ENCODE data around the gene ADCYAP1.
"Not testable (repeated sequence)": the region's sequence is repeated elsewhere in the genome, so short reads cannot be mapped to it uniquely, and the experiment has no call there.

GRCh38 chr18:873426-873825 is 31.2 kb upstream of the ADCYAP1 start:
- not testable (repeated sequence) for TF ChIP-seq EZH2 (IDR thresholded peaks at IDR 0.05; ENCODE audit: low read length); CTCF (optimal IDR thresholded peaks at IDR 0.05 in 1 of 3, IDR thresholded peaks at IDR 0.05 in 1 of 3, conservative IDR thresholded peaks at IDR 0.05 in 1 of 3; ENCODE audit: extremely low read depth in 1 of 3, insufficient read depth in 2 of 3, low read length in 3 of 3)

Data from keratinocyte (primary cell).